Naive B cell (primary cell): ENCODE measurements around the gene TRAPPC11. TPM values are rescaled to one million over a fixed set of nuclear protein-coding genes. Genes with fewer than 3 reads are reported as not detected.

Experiments used
- ATAC-seq, 2 donors: fragments of 150-1000 bp; cut with Tn5 transposase; 2 replicates each; pipeline ENCODE4 v1.10.0; 2021; ENCODE audit warnings: low read depth in 2 of 2, mild to moderate bottlenecking in 2 of 2, moderate library complexity in 2 of 2
- DNase-seq: peaks from one replicate; pipeline ENCODE4 v3.0.0; 2022
- H3K27ac Mint-ChIP-seq, 6 donors: one replicate each; pipeline ENCODE4 v1.8.0; 2020 to 2022; ENCODE audit warnings: mild to moderate bottlenecking in 6 of 6, mixed read lengths in 6 of 6, moderate library complexity in 5 of 6, inconsistent platforms in 2 of 6
- H3K27me3 Mint-ChIP-seq, 3 donors: one replicate each; pipeline ENCODE4 v1.8.0; 2021 to 2022; ENCODE audit warnings: mixed read lengths in 3 of 3, mild to moderate bottlenecking in 1 of 3
- H3K36me3 Mint-ChIP-seq, 2 donors: one replicate each; pipeline ENCODE4 v1.8.0; 2020 to 2022; ENCODE audit warnings: mixed read lengths in 2 of 2, inconsistent platforms in 1 of 2, mild to moderate bottlenecking in 1 of 2
- H3K4me1 Mint-ChIP-seq, 3 donors: one replicate each; pipeline ENCODE4 v1.8.0; 2020 to 2022; ENCODE audit warnings: mixed read lengths in 3 of 3, inconsistent platforms in 1 of 3, mild to moderate bottlenecking in 1 of 3, moderate library complexity in 1 of 3
- H3K4me3 Mint-ChIP-seq, 8 donors: one replicate each; pipeline ENCODE4 v1.8.0; 2020 to 2022; ENCODE audit warnings: mild to moderate bottlenecking in 8 of 8, mixed read lengths in 8 of 8, moderate library complexity in 8 of 8, inconsistent platforms in 2 of 8
- H3K9me3 Mint-ChIP-seq, 7 donors: one replicate each; pipeline ENCODE4 v1.8.0; 2020 to 2022; ENCODE audit warnings: mixed read lengths in 7 of 7, mild to moderate bottlenecking in 5 of 7, inconsistent platforms in 2 of 7, moderate library complexity in 1 of 7
- polyA plus RNA-seq, 6 donors: library from polyadenylated mRNA; unstranded; fragments of 300-500 nt; fragmentation: Illumina TruSeq; gene quantifications; one replicate each; pipeline ENCODE4 v1.2.3, GENCODE V29; 2021; ENCODE audit warnings: low read depth in 6 of 6

Gene TRAPPC11
- polyA plus RNA-seq, 6 donors from 2014 or later: 12.1 to 26.1 (median 17.2) TPM

DNA sequence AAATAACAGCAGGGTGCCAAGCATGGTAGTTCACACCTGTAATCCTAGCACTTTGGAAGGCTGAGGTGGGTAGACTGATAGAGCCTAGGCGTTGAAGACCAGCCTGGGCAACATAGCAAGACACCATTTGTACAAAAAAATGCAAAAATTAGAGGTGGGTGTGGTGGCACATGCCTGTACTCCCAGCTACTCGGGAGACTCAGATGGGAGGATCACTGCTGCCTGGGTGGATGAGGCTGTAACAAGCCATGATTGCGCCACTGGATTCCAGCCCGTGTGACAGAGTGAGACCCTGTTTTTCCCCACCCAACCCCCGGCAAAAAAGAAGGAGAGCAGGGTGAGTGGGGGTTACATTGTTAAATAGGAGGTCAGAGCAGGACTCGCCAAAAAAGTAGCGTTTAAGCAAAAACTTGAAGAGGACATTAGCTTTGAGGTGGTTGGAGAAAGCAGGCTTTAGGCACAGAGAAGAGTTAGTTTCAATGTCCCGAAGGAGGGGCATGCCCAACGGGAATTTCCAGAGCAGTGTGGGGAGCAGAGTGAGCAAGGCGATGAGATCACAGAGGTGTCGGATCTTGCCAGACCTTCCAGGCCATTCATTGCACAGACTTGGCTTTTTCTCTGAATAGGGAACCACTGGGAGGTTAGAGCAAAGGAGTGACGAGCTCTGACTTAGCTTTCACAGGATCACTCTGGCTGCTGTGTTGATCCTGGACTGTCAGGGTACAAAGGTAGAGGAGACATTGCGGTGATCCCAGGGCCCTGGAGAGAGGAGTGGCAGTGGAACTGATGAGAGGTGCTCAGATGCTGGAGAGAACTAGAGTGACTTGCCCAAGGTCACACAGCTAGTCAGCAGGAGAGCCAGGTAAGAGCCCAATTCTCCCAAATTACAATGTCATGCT lies 70.6 kb downstream of the TRAPPC11 start:
- ATAC-seq: no peak

DNA sequence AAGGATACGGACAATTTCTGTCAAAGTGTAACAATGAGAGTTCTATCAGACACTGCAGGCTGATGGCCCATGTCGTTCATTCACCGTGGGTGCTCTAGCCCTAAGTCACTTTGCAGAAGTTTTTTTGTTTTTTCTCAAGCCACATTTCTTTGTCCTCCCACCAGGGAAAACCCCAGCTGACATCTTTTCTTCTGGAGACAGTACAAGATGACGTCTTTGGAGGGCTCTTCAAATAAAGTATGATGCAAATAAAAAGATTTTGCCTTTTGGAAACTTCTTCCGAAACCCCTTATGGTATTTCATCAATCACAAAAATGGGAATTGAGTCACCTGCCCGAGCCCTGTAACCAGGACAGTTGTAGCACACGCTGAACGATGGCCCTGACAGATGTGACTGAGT lies 73.2 kb downstream of the TRAPPC11 start:
- Mint-ChIP-seq H3K4me1 (no peaks in the 10 kb centered on the region), H3K36me3 (no peaks in the 10 kb centered on the region), H3K9me3 (no peaks in the 10 kb centered on the region), H3K27ac (no peak overlapping the region), H3K4me3 (no peak overlapping the region), H3K27me3 (peaks cover 14 to 31% (median 30%) of the 10 kb centered on the region in 3 donors)
- ATAC-seq (no peak), DNase-seq (no peak)

More for the DNA sequence above, 70.6 kb downstream of the TRAPPC11 start:
- peaks cover 16 to 42% (median 34%) of the 10 kb centered on the region in 3 donors for H3K27me3 Mint-ChIP-seq
- no peaks in the 10 kb centered on the region for H3K36me3 Mint-ChIP-seq
- no peak for DNase-seq
- H3K27ac Mint-ChIP-seq: no peak overlapping the region
- peaks cover 0 to 2% (median 0%) of the 10 kb centered on the region in 7 donors for H3K9me3 Mint-ChIP-seq
- H3K4me1 Mint-ChIP-seq: no peaks in the 10 kb centered on the region
- no peak overlapping the region for H3K4me3 Mint-ChIP-seq

DNA sequence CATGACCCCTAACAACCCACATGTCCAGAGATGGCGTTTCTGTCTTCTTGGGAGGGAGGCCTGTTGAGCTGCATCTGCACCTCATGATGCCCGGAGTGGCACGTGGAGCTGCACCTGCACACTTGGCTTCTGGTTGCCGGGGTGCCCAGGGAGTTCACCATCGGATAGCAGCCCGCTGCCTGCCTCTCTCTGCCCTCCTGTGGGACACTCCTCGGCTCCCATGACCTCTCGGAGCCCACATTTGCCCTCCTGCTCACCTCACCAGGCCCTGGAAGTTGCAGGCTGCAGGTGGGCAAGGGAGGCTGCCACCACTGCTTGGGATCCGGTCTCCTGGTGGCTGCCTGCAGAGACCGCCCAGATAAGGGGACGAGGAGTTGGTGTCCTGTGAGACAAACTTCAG lies 74.1 kb downstream of the TRAPPC11 start:
- ATAC-seq: no peak
- Mint-ChIP-seq H3K9me3 (peaks cover 0 to 5% (median 0%) of the 10 kb centered on the region in 7 donors), H3K36me3 (no peaks in the 10 kb centered on the region), H3K27me3 (peaks cover 11 to 23% (median 22%) of the 10 kb centered on the region in 3 donors), H3K27ac (no peak overlapping the region), H3K4me3 (no peak overlapping the region), H3K4me1 (no peaks in the 10 kb centered on the region)
- DNase-seq: no peak

GRCh38 chr4:183738081-183738673 lies 79.1 kb downstream of the TRAPPC11 start:
- H3K27ac Mint-ChIP-seq: no peak overlapping the region
- peaks cover 0 to 10% (median 9%) of the 10 kb centered on the region in 3 donors for H3K27me3 Mint-ChIP-seq
- DNase-seq (no peak), ATAC-seq (no peak)
- H3K4me3 Mint-ChIP-seq: no peak overlapping the region
- H3K36me3 Mint-ChIP-seq: no peaks in the 10 kb centered on the region
- H3K4me1 Mint-ChIP-seq: no peaks in the 10 kb centered on the region
- H3K9me3 Mint-ChIP-seq: peaks cover 0 to 7% (median 0%) of the 10 kb centered on the region in 7 donors

DNA sequence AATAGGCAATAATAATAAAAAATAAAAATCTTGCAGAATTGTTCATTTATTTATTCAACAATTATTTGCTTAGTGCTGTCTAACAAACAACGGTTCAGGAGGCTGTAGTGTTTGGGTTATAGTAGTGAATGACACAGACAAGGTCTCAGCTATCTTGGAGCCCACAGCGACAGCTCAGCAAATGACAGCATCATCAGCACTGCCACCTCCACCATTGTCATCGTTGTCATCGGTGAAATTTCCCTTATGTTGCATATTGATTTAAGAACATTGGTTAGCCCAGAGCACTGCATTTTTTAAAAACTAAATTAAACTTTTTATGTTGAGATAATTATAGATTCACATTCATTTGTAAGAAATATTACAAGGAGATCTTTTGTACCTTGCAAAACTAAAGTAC lies 79.9 kb downstream of the TRAPPC11 start:
- ATAC-seq (no peak), DNase-seq (no peak)
- no peaks in the 10 kb centered on the region for H3K36me3 Mint-ChIP-seq
- peaks cover 0 to 4% (median 3%) of the 10 kb centered on the region in 3 donors for H3K27me3 Mint-ChIP-seq
- no peak overlapping the region for H3K27ac Mint-ChIP-seq
- peaks cover 0 to 7% (median 0%) of the 10 kb centered on the region in 7 donors for H3K9me3 Mint-ChIP-seq
- no peak overlapping the region for H3K4me3 Mint-ChIP-seq
- no peaks in the 10 kb centered on the region for H3K4me1 Mint-ChIP-seq

- peaks cover 0 to 6% (median 4%) of the 10 kb centered on the region in 7 donors for H3K9me3 Mint-ChIP-seq
- H3K27ac Mint-ChIP-seq: no peak overlapping the region
- no peak for DNase-seq
- no peak overlapping the region for H3K4me3 Mint-ChIP-seq
- no peaks in the 10 kb centered on the region for H3K4me1 Mint-ChIP-seq
- H3K36me3 Mint-ChIP-seq: no peaks in the 10 kb centered on the region
- ATAC-seq: no peak
- H3K27me3 Mint-ChIP-seq: peaks cover 12 to 16% (median 13%) of the 10 kb centered on the region in 3 donors
Measured at GRCh38 chr4:183746305-183747229, 87.5 kb downstream of the TRAPPC11 start.

GRCh38 chr4:183747380-183747779 lies 88.3 kb downstream of the TRAPPC11 start:
- Mint-ChIP-seq H3K9me3 (peaks cover 0 to 7% (median 5%) of the 10 kb centered on the region in 7 donors), H3K4me3 (no peak overlapping the region), H3K27me3 (peaks cover 13 to 17% (median 13%) of the 10 kb centered on the region in 3 donors), H3K36me3 (no peaks in the 10 kb centered on the region), H3K4me1 (no peaks in the 10 kb centered on the region), H3K27ac (no peak overlapping the region)
- ATAC-seq: no peak
- no peak for DNase-seq

DNA sequence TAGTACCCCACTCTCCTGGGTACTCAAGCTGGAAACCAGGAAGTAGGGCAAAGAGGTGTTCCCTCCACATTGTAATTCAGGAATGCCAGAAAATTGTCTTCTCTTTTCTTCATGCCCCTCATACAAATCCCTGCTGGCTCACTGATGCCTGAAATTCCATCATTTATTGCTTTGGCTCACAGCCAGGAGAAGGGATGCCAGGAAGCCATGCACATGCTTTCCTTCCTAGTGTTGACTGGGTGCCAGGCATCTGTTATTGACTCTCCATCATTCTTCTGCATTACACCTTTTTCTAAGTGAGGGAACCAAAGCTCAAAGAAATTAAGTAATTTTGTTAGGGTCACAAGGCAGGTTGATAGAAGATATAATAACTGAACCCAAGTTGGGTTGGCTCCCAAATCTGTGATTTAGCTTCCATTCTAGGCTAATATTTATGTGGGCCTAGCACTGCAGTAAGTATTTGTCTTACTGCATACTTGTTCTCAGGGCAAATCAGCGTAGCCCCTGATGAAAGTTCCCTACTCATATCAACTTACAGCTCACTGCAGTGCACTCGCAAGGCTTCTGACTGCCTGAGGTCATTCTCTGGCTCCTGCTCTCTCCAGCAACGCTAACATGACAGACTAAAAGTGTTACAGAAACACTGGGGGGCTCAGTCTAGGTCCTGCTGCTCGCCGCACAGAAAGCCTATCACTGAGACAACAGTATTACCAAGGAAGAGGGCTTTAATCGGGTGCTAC lies 89.0 kb downstream of the TRAPPC11 start:
- no peaks in the 10 kb centered on the region for H3K36me3 Mint-ChIP-seq
- H3K9me3 Mint-ChIP-seq: peaks cover 0 to 7% (median 6%) of the 10 kb centered on the region in 7 donors
- H3K27me3 Mint-ChIP-seq: peaks cover 13 to 17% (median 13%) of the 10 kb centered on the region in 3 donors
- no peak for DNase-seq
- H3K4me1 Mint-ChIP-seq: no peaks in the 10 kb centered on the region
- no peak for ATAC-seq
- H3K4me3 Mint-ChIP-seq: no peak overlapping the region
- no peak overlapping the region for H3K27ac Mint-ChIP-seq

DNA sequence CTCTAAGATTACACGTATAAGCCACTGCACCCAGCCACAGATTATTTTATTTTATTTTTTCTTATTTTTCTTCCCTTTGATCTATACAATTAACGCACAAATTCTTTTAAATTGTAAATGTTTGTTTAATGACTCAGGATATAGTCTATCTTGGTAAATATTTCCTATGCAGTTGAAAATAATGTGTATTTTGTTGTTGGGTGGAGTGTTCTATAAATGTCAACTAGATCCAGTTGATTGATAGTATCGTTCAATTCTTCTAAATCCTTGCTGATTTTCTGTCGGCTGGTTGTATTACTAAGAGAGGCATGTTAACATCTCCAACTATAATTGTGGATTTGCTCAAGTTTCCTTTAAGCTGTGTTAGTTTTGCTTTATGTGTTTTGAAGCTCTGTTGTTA lies 92.0 kb downstream of the TRAPPC11 start:
- Mint-ChIP-seq H3K27me3 (peaks cover 13 to 17% (median 13%) of the 10 kb centered on the region in 3 donors), H3K4me3 (no peak overlapping the region), H3K36me3 (no peaks in the 10 kb centered on the region), H3K27ac (no peak overlapping the region), H3K9me3 (peaks cover 0 to 7% (median 3%) of the 10 kb centered on the region in 7 donors), H3K4me1 (no peaks in the 10 kb centered on the region)
- no peak for DNase-seq
- ATAC-seq: no peak

GRCh38 chr4:183755596-183755995 lies 96.5 kb downstream of the TRAPPC11 start:
- no peaks in the 10 kb centered on the region for H3K4me1 Mint-ChIP-seq
- H3K9me3 Mint-ChIP-seq: peaks cover 0 to 7% (median 0%) of the 10 kb centered on the region in 7 donors
- no peaks in the 10 kb centered on the region for H3K36me3 Mint-ChIP-seq
- H3K27ac Mint-ChIP-seq: no peak overlapping the region
- H3K4me3 Mint-ChIP-seq: no peak overlapping the region
- H3K27me3 Mint-ChIP-seq: peaks cover 6 to 32% (median 19%) of the 10 kb centered on the region in 3 donors
- DNase-seq: no peak
- ATAC-seq: no peak

- peaks cover 0 to 2% (median 0%) of the 10 kb centered on the region in 7 donors for H3K9me3 Mint-ChIP-seq
- peaks cover 6 to 26% (median 12%) of the 10 kb centered on the region in 3 donors for H3K27me3 Mint-ChIP-seq
- DNase-seq (no peak), ATAC-seq (no peak)
- H3K4me3 Mint-ChIP-seq: no peak overlapping the region
- H3K27ac Mint-ChIP-seq: no peak overlapping the region
- H3K36me3 Mint-ChIP-seq: no peaks in the 10 kb centered on the region
- H3K4me1 Mint-ChIP-seq: no peaks in the 10 kb centered on the region
Measured at GRCh38 chr4:183757060-183757459, 98.0 kb downstream of the TRAPPC11 start.

DNA sequence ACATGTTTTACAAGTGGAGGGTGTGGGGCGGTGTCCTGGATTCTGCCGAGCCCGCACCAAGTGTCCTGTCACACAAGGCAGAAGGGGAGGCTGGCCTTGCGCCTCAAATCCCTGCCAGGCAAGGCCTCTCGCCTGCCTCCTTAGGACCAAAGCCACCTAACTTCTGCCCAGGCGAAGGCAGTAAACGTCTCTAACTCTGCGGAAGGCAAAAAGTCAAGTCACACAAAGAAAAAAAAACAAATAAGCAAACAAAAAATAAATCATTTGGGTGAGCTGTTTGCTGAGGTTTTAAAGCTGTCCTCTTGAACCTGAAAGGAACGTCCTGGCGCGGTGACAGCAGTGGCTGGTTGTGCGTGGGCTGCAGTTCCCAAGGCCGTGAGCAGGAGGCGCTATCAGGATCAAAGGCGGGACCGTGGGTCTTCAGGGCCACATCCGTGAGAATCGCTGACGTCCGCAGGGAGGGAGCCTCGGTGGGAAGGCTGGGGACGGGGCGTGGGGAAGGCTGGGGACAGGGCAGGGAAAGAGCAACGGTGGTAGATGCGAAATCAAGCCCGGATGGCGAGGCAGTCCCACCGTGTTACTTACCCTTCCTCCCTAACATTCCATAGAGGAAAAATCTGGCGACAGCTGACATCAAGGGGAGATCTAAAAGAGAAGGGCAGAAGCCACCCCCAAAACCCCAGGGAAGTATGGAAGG lies 99.1 kb downstream of the TRAPPC11 start:
- Mint-ChIP-seq H3K4me1 (no peaks in the 10 kb centered on the region), H3K4me3 (no peak overlapping the region), H3K27ac (no peak overlapping the region), H3K27me3 (peaks cover 12 to 26% (median 12%) of the 10 kb centered on the region in 3 donors), H3K9me3 (no peaks in the 10 kb centered on the region), H3K36me3 (no peaks in the 10 kb centered on the region)
- DNase-seq (no peak), ATAC-seq (no peak)
